Chondrocyte (in vitro differentiated cells): ENCODE data around the gene GSK3B. TPM values are rescaled to one million over a fixed set of nuclear protein-coding genes. Genes with fewer than 3 reads are reported as not detected.
"Not testable (repeated sequence)": the region's sequence is repeated elsewhere in the genome, so short reads cannot be mapped to it uniquely, and the experiment has no call there.

Experiments
- DNase-seq: peaks from one replicate; pipeline ENCODE4 v3.0.0; 2021; ENCODE audit warnings: mixed read lengths, low spot score
- H3K27ac Mint-ChIP-seq: one replicate; pipeline ENCODE4 v1.8.0; 2021; ENCODE audit warnings: mild to moderate bottlenecking, moderate library complexity, mixed read lengths; ENCODE audit not compliant: unreplicated experiment
- H3K27me3 Mint-ChIP-seq: 2 replicates; pipeline ENCODE4 v1.8.0; 2021; ENCODE audit warnings: low read depth, mixed read lengths
- H3K36me3 Mint-ChIP-seq: 2 replicates; pipeline ENCODE4 v1.8.0; 2021; ENCODE audit warnings: low read depth, mixed read lengths
- H3K4me1 Mint-ChIP-seq: 2 replicates; pipeline ENCODE4 v1.8.0; 2021; ENCODE audit warnings: low read depth, mild to moderate bottlenecking, mixed read lengths
- H3K4me3 Mint-ChIP-seq: one replicate; pipeline ENCODE4 v1.8.0; 2021; ENCODE audit warnings: mild to moderate bottlenecking, moderate library complexity, mixed read lengths; ENCODE audit not compliant: unreplicated experiment
- H3K9me3 Mint-ChIP-seq: 2 replicates; pipeline ENCODE4 v1.8.0; 2021; ENCODE audit warnings: low read depth, mixed read lengths
- total RNA-seq: library from RNA; stranded (reverse); gene quantifications from 3 replicates; pipeline ENCODE4 v1.2.1, GENCODE V29; 2021
- TF ChIP-seq, protein P1 (sequence below): fragments of 200-600 bp; sonication (generic); IDR thresholded peaks from 2 replicates; pipeline ENCODE4 v1.5.0; 2021; ENCODE audit warnings: antibody characterized with exemption, mild to moderate bottlenecking, moderate library complexity

Gene GSK3B
- total RNA-seq, 1 donor from 2014 or later = 73.0 TPM

DNA sequence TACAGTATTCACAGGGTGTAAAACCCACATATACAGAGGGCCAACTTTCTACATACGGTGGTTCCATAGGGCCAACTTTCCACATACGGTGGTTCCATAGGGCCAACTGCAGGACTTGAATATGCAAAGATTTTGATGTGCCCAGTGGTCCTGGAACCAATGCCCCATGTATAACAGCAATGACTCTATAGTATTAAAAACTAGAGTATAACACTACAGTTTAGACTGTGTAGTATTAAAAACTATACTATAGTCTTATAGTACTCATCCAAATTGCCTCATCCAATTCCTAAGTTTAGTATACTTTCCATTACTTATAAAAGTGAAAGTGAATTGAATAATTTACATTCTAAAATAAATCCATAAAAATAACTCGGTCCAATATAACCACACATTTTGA, 75.9 kb downstream of the GSK3B start:
- Mint-ChIP-seq H3K9me3 (no peaks in the 10 kb centered on the region), H3K4me1 (peaks cover 59% of the 10 kb centered on the region), H3K27me3 (no peaks in the 10 kb centered on the region), H3K27ac (no peak overlapping the region), H3K36me3 (no peaks in the 10 kb centered on the region), H3K4me3 (no peak overlapping the region)
- DNase-seq = no peak
- TF ChIP-seq, protein P1, sequence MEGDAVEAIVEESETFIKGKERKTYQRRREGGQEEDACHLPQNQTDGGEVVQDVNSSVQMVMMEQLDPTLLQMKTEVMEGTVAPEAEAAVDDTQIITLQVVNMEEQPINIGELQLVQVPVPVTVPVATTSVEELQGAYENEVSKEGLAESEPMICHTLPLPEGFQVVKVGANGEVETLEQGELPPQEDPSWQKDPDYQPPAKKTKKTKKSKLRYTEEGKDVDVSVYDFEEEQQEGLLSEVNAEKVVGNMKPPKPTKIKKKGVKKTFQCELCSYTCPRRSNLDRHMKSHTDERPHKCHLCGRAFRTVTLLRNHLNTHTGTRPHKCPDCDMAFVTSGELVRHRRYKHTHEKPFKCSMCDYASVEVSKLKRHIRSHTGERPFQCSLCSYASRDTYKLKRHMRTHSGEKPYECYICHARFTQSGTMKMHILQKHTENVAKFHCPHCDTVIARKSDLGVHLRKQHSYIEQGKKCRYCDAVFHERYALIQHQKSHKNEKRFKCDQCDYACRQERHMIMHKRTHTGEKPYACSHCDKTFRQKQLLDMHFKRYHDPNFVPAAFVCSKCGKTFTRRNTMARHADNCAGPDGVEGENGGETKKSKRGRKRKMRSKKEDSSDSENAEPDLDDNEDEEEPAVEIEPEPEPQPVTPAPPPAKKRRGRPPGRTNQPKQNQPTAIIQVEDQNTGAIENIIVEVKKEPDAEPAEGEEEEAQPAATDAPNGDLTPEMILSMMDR = no peak

DNA sequence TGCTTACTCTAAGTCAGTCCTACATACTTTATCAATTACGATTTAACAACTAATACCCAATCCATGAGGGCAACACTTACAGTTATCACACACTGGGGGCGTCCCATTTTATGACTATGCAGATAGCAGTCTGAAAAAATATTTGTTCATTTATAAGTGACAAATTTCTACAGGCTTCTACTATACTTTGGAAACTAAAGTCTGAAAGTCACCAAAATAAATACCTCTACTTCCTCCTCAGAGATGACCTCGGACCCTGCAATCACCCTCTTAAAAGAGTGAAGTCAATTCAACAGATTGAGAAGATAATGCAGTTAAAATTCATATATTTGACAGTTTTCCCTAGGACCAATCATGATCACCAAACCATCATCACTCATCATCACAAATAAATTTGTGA, 76.6 kb downstream of the GSK3B start:
- TF ChIP-seq, protein P1 = no peak
- H3K9me3 Mint-ChIP-seq = no peaks in the 10 kb centered on the region
- no peak for DNase-seq
- H3K27me3 Mint-ChIP-seq = no peaks in the 10 kb centered on the region
- no peaks in the 10 kb centered on the region for H3K36me3 Mint-ChIP-seq
- no peak overlapping the region for H3K4me3 Mint-ChIP-seq
- H3K27ac Mint-ChIP-seq = no peak overlapping the region
- peaks cover 62% of the 10 kb centered on the region for H3K4me1 Mint-ChIP-seq

DNA sequence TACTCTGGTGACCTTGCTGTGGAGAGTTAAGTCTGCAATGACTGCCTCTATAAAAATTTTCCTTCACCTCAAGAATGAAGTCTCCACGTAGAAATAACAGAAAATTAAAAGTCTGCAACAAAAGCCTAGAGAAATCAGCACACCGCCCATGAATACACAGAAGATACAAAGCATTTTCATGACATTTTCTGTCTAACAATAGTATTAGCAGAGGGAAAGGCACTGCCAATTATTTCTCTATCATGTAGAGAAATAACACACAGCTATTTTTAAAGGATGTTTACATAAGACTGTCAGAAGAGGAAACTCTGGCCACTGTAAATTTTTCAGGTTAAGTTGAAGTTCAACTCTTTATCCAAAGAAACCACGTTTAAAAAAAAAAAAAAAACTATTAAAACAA, 80.8 kb downstream of the GSK3B start:
- H3K9me3 Mint-ChIP-seq = peaks cover 4% of the 10 kb centered on the region
- no peaks in the 10 kb centered on the region for H3K36me3 Mint-ChIP-seq
- peaks cover 63% of the 10 kb centered on the region for H3K4me1 Mint-ChIP-seq
- TF ChIP-seq, protein P1 = no peak
- no peak overlapping the region for H3K4me3 Mint-ChIP-seq
- DNase-seq = no peak
- no peaks in the 10 kb centered on the region for H3K27me3 Mint-ChIP-seq
- peak overlapping the region; percentile 39 for H3K27ac Mint-ChIP-seq

DNA sequence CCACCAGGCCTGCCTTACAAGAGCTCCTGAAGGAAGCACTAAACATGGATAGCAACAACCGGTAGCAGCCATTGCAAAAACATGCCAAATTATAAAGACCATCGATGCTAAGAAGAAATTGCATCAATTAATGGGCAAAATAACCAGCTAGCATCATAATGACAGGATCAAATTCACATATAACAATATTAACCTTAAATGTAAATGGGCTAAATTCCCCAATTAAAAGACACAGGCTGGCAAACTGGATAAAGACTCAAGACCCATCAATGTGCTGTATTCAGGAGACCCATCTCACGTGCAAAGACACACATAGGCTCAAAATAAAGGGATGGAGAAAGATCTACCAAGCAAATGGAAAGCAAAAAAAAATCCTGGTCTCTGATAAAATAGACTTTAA, 88.5 kb downstream of the GSK3B start:
- Mint-ChIP-seq H3K4me1 (peaks cover 59% of the 10 kb centered on the region), H3K9me3 (peaks cover 14% of the 10 kb centered on the region)
- H3K36me3 Mint-ChIP-seq, H3K4me3 Mint-ChIP-seq, DNase-seq, H3K27ac Mint-ChIP-seq, H3K27me3 Mint-ChIP-seq: not testable (repeated sequence)

DNA sequence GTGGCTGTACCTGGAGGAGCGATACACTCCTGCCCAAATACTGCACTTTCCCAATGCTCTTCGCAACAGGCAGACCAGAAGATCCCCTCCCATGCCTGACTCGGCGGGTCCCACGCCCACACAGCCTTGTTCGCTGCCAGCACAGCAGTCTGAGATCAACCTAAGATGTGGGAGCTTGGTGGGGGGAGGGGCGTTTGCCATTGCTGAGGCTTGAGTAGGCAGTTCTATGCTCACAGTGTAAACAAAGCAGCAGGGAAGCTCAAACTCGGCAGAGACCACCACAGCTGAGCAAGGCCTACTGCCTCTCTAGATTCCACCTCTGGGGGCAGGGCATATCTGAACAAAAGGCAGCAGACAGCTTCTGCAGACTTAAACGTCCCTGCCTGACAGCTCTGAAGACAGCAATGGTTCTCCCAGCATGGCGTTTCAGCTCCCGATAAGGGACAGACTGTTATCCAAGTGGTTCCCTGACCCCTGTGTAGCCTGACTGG, 90.2 kb downstream of the GSK3B start:
- not testable (repeated sequence) for H3K27ac Mint-ChIP-seq, DNase-seq, H3K4me3 Mint-ChIP-seq, H3K27me3 Mint-ChIP-seq, H3K36me3 Mint-ChIP-seq
- Mint-ChIP-seq H3K4me1 (peaks cover 62% of the 10 kb centered on the region), H3K9me3 (peaks cover 14% of the 10 kb centered on the region)

- Mint-ChIP-seq H3K4me3 (no peak overlapping the region), H3K27me3 (no peaks in the 10 kb centered on the region), H3K9me3 (peaks cover 4% of the 10 kb centered on the region), H3K36me3 (peaks cover 15% of the 10 kb centered on the region), H3K27ac (peak overlapping the region; percentile 82), H3K4me1 (peaks cover 39% of the 10 kb centered on the region)
- DNase-seq = no peak
- TF ChIP-seq, protein P1 = no peak
Observed at GRCh38 chr3:119998166-119998565, 96.1 kb downstream of the GSK3B start.
